Gastroesophageal sphincter (tissue), 4 donors: ENCODE measurements around the gene TMEM181. TPM values are rescaled to one million over a fixed set of nuclear protein-coding genes. Genes with fewer than 3 reads are reported as not detected.

Source experiments
- ATAC-seq: fragments of 150-250 bp; one replicate; pipeline ENCODE4 v1.9.1; 2016; ENCODE audit warnings: mild to moderate bottlenecking, moderate library complexity
- H3K27ac ChIP-seq, 4 donors: fragments of 200-600 bp; sonication (generic) in 3 of 4; 1 replicate in 3 of 4; 2 replicates in 1 of 4; pipeline ENCODE4 v1.5.1; 2016 to 2019
- H3K27me3 ChIP-seq: fragments of 200-600 bp; sonication (generic); one replicate; pipeline ENCODE4 v1.5.1; 2019
- H3K36me3 ChIP-seq, 2 donors: fragments of 200-600 bp; sonication (generic); one replicate each; pipeline ENCODE4 v1.5.1; 2019; ENCODE audit warnings: control low read depth in 1 of 2
- H3K4me1 ChIP-seq, 3 donors: fragments of 200-600 bp; sonication (generic); 1 replicate in 2 of 3; 2 replicates in 1 of 3; pipeline ENCODE4 v1.5.1; 2016 to 2019; ENCODE audit warnings: control low read depth in 2 of 3
- H3K4me3 ChIP-seq, 2 donors: fragments of 200-600 bp; sonication (generic); one replicate each; pipeline ENCODE4 v1.5.1; 2019; ENCODE audit warnings: mild to moderate bottlenecking in 1 of 2, moderate library complexity in 1 of 2
- H3K9me3 ChIP-seq, 3 donors: fragments of 200-600 bp; sonication (generic); one replicate each; pipeline ENCODE4 v1.5.1; 2017 to 2019; ENCODE audit warnings: control low read depth in 2 of 3
- EP300 ChIP-seq: sonication (generic); formaldehyde crosslinking; IDR thresholded peaks from one replicate; pipeline ENCODE4 v1.6.1; 2017; ENCODE audit warnings: antibody characterized with exemption, mild to moderate bottlenecking
- POLR2A ChIP-seq, 2 donors: fragments of 450-650 bp; IDR thresholded peaks; one replicate each; pipeline ENCODE4 v1.6.1; 2017; ENCODE audit warnings: antibody characterized with exemption in 2 of 2, mild to moderate bottlenecking in 2 of 2, moderate library complexity in 1 of 2
- POLR2AphosphoS5 ChIP-seq: sonication (generic); formaldehyde crosslinking; IDR thresholded peaks from one replicate; pipeline ENCODE4 v1.6.1; 2017; ENCODE audit warnings: antibody characterized with exemption
- WGBS, 2 donors: methylation state at CpG; one replicate each; pipeline ENCODE4 v1.1.5; 2018; ENCODE audit warnings: low coverage in 1 of 2; 5-methylcytosine and 5-hydroxymethylcytosine counted together
- total RNA-seq, 4 donors: library from RNA; depleted of rRNA; stranded (reverse); fragments of >200 nt; gene quantifications; one replicate each; pipeline ENCODE4 v1.1.0, GENCODE V29; 2016
- TF ChIP-seq, protein P1 (sequence below), 4 experiments: fragments of 200-600 bp in 2 of 4; fragments of 450-650 bp in 2 of 4; sonication (generic) in 1 of 4; IDR thresholded peaks; one replicate each; pipeline ENCODE4 v1.5.1; 2017 to 2019; ENCODE audit warnings: antibody characterized with exemption in 4 of 4, mild to moderate bottlenecking in 2 of 4, moderate library complexity in 2 of 4

The TMEM181 gene
- total RNA-seq, 4 donors from 2014 or later = 26.8 to 38.3 (median 29.3) TPM

GRCh38 chr6:158620963-158621693, 61.2 kb downstream of the TMEM181 start:
- Histone ChIP-seq H3K9me3 (no peaks in the 10 kb centered on the region), H3K27ac (no peak overlapping the region), H3K4me3 (no peak overlapping the region), H3K27me3 (no peaks in the 10 kb centered on the region), H3K4me1 (no peaks in the 10 kb centered on the region), H3K36me3 (peaks cover 0 to 58% of the 10 kb centered on the region in 2 donors)
- no peak for ATAC-seq
- TF ChIP-seq EP300 (no peak), POLR2AphosphoS5 (no peak), POLR2A (IDR thresholded peaks at IDR 0.05) (no peak)
- TF ChIP-seq, protein P1, sequence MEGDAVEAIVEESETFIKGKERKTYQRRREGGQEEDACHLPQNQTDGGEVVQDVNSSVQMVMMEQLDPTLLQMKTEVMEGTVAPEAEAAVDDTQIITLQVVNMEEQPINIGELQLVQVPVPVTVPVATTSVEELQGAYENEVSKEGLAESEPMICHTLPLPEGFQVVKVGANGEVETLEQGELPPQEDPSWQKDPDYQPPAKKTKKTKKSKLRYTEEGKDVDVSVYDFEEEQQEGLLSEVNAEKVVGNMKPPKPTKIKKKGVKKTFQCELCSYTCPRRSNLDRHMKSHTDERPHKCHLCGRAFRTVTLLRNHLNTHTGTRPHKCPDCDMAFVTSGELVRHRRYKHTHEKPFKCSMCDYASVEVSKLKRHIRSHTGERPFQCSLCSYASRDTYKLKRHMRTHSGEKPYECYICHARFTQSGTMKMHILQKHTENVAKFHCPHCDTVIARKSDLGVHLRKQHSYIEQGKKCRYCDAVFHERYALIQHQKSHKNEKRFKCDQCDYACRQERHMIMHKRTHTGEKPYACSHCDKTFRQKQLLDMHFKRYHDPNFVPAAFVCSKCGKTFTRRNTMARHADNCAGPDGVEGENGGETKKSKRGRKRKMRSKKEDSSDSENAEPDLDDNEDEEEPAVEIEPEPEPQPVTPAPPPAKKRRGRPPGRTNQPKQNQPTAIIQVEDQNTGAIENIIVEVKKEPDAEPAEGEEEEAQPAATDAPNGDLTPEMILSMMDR (IDR thresholded peaks at IDR 0.05) = no peak
- WGBS, 2 donors = 78 to 94% methylated on average over 2 to 4 of the region's 13 CpGs

GRCh38 chr6:158621694-158622544, 62.0 kb downstream of the TMEM181 start:
- Histone ChIP-seq H3K4me3 (no peak overlapping the region), H3K36me3 (peaks cover 0 to 66% of the 10 kb centered on the region in 2 donors), H3K4me1 (no peaks in the 10 kb centered on the region), H3K27me3 (no peaks in the 10 kb centered on the region), H3K27ac (no peak overlapping the region), H3K9me3 (no peaks in the 10 kb centered on the region)
- WGBS, 2 donors = 87 to 90% methylated on average over 3 to 5 of the region's 25 CpGs
- no peak for ATAC-seq
- TF ChIP-seq EP300 (no peak), POLR2A (IDR thresholded peaks at IDR 0.05) (no peak), POLR2AphosphoS5 (no peak)
- TF ChIP-seq, protein P1 (IDR thresholded peaks at IDR 0.05) = no peak

DNA sequence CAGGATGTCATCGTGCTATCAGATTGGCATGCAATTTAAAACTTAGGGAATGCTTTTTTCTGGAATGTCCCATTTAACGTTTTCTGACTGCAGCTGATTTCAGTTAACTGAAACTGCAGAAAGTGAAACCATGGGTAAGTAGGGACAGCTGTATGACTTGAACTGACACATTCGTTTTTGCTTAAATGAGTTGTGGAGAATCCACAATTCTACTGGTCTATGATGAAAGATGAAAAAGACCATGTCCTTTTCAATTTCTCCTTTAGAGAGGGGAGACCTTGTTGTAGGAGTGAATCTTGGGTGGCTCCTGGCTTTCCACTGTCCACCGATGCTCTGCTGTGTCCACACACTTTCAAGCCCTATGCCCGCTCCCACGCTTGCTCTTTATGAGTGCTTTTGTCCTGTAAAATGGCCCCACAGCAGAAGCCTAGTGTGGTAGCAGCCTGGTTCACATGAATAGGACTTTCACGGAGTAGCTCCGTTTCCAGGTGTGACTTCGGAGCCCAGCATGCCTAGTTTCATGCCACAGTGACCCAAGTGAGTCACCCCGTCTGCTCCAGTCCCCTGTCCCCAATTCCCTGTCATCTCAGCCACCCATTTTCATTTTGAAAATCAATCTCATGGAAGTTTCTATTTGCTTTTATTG, 62.8 kb downstream of the TMEM181 start:
- no peak for TF ChIP-seq EP300
- TF ChIP-seq POLR2A (IDR thresholded peaks at IDR 0.05) = no peak
- TF ChIP-seq POLR2AphosphoS5 = no peak
- peaks cover 0 to 73% of the 10 kb centered on the region in 2 donors for H3K36me3 ChIP-seq
- ATAC-seq = no peak
- no peaks in the 10 kb centered on the region for H3K4me1 ChIP-seq
- no peaks in the 10 kb centered on the region for H3K9me3 ChIP-seq
- no peak overlapping the region for H3K27ac ChIP-seq
- H3K4me3 ChIP-seq = no peak overlapping the region
- WGBS, 2 donors = 82 to 100% methylated on average over 1 to 10 of the region's 10 CpGs
- H3K27me3 ChIP-seq = no peaks in the 10 kb centered on the region

DNA sequence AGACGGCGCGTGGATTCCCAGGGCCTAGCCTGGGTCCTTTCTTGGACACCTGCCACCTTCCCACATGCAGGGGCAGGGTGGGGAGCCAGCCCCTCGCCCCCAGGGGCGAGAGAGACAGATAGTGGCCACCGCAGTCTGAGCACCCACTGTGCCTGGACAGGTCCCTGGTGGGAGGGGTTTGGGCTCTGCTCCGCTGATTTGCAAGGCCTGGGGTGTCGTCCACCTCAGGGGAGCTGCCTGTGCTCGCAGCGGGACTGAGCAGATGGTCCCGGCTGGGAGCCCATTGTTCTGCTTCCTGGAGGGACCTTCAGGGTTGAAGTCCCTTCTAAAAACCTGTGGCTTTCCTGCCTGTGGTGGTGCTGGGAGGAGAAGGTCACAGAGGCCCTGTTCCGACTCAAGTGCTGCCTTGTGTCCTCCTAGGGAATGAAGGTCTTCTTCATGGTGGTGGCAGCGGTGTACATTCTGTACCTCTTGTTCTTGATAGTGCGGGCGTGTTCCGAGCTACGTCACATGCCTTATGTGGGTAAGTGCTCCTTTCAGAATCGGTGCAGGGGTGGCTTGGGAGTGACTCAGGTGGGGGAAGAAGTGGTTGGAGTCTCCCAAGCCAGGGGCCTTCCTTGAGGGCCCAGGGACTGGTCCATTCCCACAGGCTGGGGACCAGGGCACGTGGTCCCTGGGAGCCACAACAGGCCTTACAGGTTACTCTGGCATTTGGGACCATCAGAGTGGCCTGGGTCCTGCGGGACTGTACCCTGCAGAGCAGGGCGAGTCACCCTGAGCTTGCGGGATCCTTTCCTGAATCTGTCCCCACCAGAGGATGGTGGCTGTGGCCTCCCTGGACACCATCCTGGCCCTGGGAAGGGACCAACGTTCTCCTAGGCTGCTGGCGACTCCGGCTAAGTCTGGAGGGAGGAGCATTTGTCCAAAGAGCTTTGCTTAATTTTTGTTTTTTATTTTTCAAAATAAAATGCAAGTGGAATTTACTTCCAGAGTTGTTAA, 65.1 kb downstream of the TMEM181 start:
- H3K36me3 ChIP-seq = peaks cover 0 to 92% of the 10 kb centered on the region in 2 donors
- no peak overlapping the region for H3K4me3 ChIP-seq
- no peaks in the 10 kb centered on the region for H3K4me1 ChIP-seq
- H3K9me3 ChIP-seq = no peaks in the 10 kb centered on the region
- no peak for ATAC-seq
- WGBS, 2 donors = 91 to 95% methylated on average over 5 to 12 of the region's 25 CpGs
- TF ChIP-seq EP300 (no peak), POLR2A (IDR thresholded peaks at IDR 0.05) (no peak), POLR2AphosphoS5 (no peak)
- TF ChIP-seq, protein P1 (IDR thresholded peaks at IDR 0.05) = no peak
- no peaks in the 10 kb centered on the region for H3K27me3 ChIP-seq
- H3K27ac ChIP-seq = no peak overlapping the region
